Measurements from ENCODE around the gene TVP23A. TPM values are rescaled to one million over a fixed set of nuclear protein-coding genes. Genes with fewer than 3 reads are reported as not detected.

The TVP23A gene
- total and polyA plus RNA-seq, 10 of the 15 experiments (the other 5 are each of a cell fraction or from before 2014, with no cell fraction given), result 1.1 to 6.4 (median 2.2) TPM

DNA sequence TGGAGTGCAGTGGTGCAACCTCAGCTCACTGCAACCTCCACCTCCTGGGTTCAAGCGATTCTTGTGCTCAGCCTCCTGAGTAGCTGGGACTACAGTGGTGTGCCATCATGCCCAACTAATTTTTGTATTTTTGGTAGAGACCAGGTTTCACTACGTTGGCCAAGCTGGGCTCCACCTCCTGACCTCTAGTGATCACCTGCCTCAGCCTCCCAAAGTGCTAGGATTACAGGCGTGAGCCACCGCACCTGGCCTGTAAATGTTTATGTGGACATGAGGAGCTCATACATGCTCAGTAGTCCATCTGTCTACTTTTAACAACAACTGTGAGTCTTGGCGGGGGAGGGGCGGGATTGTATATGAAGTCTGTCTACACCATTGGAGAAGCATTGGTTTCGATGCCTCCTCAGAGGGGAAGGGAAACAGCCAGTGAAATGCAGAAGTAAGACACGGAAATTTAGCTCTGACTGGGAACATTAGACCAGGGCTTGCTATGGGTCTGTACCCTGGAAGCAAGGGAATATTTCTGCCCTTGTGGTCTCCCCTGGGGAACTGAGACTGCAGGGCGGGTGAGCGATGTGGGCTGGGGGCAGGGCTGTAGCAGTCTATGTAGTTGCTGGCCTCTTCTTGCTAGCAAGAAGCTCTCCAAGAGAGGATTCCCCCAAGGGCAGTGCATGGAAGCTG is 65.6 kb downstream of the TVP23A start (continued):
- TF ChIP-seq, protein P1, sequence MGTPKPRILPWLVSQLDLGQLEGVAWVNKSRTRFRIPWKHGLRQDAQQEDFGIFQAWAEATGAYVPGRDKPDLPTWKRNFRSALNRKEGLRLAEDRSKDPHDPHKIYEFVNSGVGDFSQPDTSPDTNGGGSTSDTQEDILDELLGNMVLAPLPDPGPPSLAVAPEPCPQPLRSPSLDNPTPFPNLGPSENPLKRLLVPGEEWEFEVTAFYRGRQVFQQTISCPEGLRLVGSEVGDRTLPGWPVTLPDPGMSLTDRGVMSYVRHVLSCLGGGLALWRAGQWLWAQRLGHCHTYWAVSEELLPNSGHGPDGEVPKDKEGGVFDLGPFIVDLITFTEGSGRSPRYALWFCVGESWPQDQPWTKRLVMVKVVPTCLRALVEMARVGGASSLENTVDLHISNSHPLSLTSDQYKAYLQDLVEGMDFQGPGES (IDR thresholded peaks at IDR 0.05), result no peak
- TF ChIP-seq PAX8 (IDR thresholded peaks at IDR 0.05) (no peak), SMC3 (IDR thresholded peaks at IDR 0.05; ENCODE audit: borderline replicate concordance, low read length) (no peak), BRCA1 (IDR thresholded peaks at IDR 0.05; ENCODE audit: low read depth, low read length) (no peak), RUNX3 (IDR thresholded peaks at IDR 0.05; ENCODE audit: low read length) (peak; percentile 94), RBBP5 (conservative IDR thresholded peaks at IDR 0.05) (no peak), ZZZ3 (IDR thresholded peaks at IDR 0.05; ENCODE audit: control insufficient read depth, insufficient read length, low read depth) (no peak), FOXK2 (IDR thresholded peaks at IDR 0.05) (peak; percentile 59; the same call in 1 of the 2 replicates), TCF3 (IDR thresholded peaks at IDR 0.05; ENCODE audit: borderline replicate concordance, insufficient read depth, low read depth, low read length) (no peak), MYC (IDR thresholded peaks at IDR 0.05; ENCODE audit: insufficient read depth, insufficient read length, insufficient replicate concordance, low read length, severe bottlenecking) (no peak), NFYB (IDR thresholded peaks at IDR 0.05; ENCODE audit: insufficient read depth, low read depth, low read length) (no peak), MTA2 (IDR thresholded peaks at IDR 0.05; ENCODE audit: low read depth) (peak; percentile 69), TAF1 (IDR thresholded peaks at IDR 0.05; ENCODE audit: borderline replicate concordance, low read depth, low read length) (no peak), KLF5 (IDR thresholded peaks at IDR 0.05; ENCODE audit: partially characterized antibody) (no peak), MEF2B (IDR thresholded peaks at IDR 0.05; ENCODE audit: partially characterized antibody, poor library complexity, severe bottlenecking) (peak; percentile 95), NBN (IDR thresholded peaks at IDR 0.05) (peak; percentile 93), STAT1 (conservative IDR thresholded peaks at IDR 0.05) (no peak), HDAC2 (IDR thresholded peaks at IDR 0.05) (no peak), SMARCA5 (IDR thresholded peaks at IDR 0.05) (peak; percentile 63; the same call in 1 of the 2 replicates), BACH1 (IDR thresholded peaks at IDR 0.05; ENCODE audit: borderline replicate concordance) (no peak), NFYA (IDR thresholded peaks at IDR 0.05; ENCODE audit: borderline replicate concordance, low read depth, low read length) (no peak), ZSCAN29 (IDR thresholded peaks at IDR 0.05) (no peak), CREB1 (IDR thresholded peaks at IDR 0.05; ENCODE audit: low read depth) (no peak; the same call in 1 of the 2 replicates), KDM1A (IDR thresholded peaks at IDR 0.05; ENCODE audit: borderline replicate concordance) (no peak), BHLHE40 (IDR thresholded peaks at IDR 0.05; ENCODE audit: borderline replicate concordance in 1 of 2, low read depth in 2 of 2, low read length in 1 of 2) (peak; percentile 44 to 53; a peak in 2 of 4 replicates), HDAC6 (IDR thresholded peaks at IDR 0.05; ENCODE audit: unreplicated experiment) (no peak), YBX1 (IDR thresholded peaks at IDR 0.05) (no peak)
- TF ChIP-seq, protein P2, sequence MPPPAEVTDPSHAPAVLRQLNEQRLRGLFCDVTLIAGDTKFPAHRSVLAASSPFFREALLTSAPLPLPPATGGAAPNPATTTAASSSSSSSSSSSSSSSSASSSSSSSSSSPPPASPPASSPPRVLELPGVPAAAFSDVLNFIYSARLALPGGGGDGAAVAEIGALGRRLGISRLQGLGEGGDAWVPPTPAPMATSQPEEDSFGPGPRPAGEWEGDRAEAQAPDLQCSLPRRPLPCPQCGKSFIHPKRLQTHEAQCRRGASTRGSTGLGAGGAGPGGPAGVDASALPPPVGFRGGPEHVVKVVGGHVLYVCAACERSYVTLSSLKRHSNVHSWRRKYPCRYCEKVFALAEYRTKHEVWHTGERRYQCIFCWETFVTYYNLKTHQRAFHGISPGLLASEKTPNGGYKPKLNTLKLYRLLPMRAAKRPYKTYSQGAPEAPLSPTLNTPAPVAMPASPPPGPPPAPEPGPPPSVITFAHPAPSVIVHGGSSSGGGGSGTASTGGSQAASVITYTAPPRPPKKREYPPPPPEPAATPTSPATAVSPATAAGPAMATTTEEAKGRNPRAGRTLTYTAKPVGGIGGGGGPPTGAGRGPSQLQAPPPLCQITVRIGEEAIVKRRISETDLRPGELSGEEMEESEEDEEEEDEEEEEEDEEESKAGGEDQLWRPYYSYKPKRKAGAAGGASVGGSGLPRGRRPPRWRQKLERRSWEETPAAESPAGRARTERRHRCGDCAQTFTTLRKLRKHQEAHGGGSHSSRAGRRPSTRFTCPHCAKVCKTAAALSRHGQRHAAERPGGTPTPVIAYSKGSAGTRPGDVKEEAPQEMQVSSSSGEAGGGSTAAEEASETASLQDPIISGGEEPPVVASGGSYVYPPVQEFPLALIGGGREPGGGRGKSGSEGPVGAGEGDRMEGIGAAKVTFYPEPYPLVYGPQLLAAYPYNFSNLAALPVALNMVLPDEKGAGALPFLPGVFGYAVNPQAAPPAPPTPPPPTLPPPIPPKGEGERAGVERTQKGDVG (CRISPR knock-in tag; IDR thresholded peaks at IDR 0.05), result no peak
- TF ChIP-seq, protein P3, sequence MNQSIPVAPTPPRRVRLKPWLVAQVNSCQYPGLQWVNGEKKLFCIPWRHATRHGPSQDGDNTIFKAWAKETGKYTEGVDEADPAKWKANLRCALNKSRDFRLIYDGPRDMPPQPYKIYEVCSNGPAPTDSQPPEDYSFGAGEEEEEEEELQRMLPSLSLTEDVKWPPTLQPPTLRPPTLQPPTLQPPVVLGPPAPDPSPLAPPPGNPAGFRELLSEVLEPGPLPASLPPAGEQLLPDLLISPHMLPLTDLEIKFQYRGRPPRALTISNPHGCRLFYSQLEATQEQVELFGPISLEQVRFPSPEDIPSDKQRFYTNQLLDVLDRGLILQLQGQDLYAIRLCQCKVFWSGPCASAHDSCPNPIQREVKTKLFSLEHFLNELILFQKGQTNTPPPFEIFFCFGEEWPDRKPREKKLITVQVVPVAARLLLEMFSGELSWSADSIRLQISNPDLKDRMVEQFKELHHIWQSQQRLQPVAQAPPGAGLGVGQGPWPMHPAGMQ (IDR thresholded peaks at IDR 0.05; ENCODE audit: borderline replicate concordance), result no peak
